HG03045 (cell line): ENCODE measurements around the gene EIF2B5.

Experiments
- ATAC-seq: cut with Tn5 transposase; IDR thresholded peaks from one replicate; pipeline ENCODE4 v1.9.1; 2021; ENCODE audit warnings: mild to moderate bottlenecking, moderate library complexity; ENCODE audit not compliant: unreplicated experiment

EIF2B5 gene

DNA sequence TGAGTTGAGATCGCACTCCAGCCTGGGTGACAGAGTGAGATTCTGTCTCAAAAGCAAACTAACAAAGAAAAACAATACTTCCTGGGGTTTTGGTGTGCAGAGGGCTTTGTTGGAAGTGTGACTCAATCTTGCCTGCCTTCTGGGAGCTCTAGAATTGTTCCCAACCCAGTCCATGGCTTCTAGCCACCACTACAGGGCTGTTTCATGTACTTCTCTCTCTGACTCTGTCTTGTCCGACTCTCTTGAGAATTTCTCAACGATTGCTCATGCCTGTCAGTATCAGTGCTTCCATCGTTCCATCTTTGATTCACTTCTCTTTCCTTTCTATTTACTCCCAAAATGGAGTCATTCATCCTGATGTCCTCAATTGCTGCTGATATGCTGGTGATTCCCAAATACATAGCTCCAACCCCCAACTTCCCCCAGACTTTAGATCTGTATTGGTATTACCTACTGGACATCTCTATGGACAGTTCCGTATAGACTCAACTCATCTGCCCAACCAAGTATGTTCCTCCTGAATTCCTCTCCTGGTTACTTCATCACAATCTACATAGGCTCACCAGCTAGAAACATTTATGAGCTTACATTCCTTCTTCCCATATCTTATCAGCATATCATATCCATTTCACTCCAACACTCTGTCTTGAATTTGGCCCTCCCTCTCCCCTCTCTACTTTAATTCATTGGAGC is 37.7 kb downstream of the EIF2B5 start:
- no peak for ATAC-seq

DNA sequence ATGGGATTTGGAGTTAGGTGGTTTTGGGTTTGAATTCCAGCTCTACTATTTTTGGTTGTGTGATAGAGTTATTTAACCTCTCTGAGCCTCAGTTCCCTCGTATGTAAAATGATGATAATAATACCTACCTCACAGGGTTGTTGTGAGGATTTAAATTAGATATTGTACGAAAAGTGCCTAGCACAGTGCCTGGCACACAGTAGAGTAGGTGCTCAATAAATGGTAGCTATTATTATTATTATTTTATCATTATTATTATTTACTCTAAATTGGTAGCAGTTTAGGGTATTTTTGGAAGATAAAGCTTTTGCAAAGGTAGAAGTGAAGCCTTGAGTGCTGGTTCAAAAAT is 38.2 kb downstream of the EIF2B5 start:
- ATAC-seq: no peak

DNA sequence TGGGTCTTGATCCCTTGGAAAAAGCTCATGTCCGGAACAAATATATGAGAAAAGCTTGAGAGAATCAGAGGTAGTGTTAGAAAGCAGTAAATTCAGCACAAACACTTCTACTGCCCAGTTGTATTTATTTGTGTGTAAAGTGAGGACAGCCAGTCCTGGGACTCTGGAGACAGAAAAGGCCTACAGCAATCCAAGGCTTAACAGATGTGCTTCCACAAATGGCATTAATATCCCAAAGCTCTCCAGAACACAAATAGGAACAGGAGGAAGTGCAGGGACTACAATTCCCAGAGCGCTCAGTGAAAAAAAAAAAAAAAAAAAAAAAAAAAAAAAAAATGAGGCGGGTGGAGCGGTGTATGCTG is 39.1 kb downstream of the EIF2B5 start:
- ATAC-seq: no peak

DNA sequence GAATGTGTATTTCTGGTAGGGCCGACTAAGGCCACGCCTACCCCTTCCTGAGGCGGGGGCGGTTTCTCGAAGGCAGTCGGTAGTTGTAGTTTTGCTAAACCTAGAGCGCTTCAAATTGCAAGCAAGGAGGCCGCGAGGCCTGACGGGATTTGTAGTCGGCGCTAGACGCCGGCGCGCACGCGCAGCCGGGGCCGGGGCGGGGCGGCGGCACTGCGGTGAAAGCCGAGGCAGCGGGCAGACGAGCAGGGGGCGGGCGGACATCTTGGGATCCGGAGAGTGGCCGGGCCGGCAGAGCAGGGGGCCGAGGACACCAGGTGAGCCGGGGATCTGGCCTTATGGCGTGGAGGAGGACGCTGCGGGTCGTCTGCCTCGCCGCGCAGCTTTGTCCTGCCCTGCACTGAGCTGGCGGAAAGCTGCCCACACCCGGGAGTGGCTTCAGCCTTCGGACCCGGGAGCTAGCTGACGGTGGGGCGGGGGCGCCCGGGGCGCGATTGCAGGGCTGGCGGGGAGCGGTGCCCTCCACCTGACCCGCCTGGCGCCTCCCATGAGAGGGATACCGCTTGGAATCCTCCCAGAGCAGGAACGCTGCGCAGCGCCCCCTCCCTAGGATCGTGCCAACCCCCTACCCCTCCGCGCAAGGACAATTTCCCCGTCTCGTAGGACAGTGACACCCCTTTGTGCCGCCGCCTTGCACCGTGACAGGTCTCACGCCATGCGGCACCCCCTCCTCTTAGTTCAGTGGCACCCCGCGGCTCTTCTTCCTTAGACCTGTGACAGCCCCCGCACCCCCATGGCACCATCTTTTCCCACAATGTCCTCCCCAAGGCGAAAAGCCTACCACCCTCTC is 39.7 kb downstream of the EIF2B5 start, which contains the start of gene AP2M1:
Gene AP2M1 (plus strand): TSS at position 210 of the 847 bp plus-strand sequence. CDS start 2,139 bp downstream, outside the sequence.
- ATAC-seq: peak; percentile 93

DNA sequence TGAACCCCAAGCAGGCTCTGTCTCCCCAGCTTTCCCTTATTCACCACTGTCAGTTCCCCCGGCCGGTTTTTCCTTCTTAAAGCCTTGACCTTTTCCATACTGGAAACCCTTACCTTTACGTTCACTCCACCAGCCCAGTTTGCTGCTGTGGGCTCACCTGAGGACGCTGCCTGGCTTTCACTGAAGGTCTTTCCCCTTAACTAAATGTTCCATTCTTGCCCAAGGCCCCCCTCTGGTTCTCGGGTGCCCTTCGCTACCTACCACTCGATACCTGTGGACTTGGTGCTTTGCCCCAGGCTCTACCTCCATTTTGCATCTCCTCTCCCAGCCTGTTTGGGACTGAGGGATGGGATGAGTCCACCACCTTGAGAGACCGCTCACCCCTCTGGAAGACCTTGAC is 40.3 kb downstream of the EIF2B5 start:
- no peak for ATAC-seq

DNA sequence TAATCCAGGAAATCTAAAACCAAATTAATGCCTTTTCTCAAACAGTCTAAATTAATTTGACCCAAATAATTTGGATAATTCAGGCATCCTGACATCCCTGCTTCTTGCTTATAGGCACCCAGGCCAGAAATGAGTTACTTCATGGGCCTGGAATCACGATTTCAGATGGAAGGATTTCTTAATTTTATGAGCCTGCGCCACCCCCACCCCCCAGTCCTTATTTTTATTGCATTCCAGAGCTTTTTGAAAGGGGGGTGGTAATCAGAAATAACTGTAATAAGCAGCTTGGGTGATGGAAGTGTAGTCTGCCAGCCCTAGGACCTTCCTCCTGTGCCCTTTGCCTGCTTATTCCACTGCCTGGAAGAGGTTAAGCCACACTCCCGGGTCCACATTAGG is 40.8 kb downstream of the EIF2B5 start:
- no peak for ATAC-seq

DNA sequence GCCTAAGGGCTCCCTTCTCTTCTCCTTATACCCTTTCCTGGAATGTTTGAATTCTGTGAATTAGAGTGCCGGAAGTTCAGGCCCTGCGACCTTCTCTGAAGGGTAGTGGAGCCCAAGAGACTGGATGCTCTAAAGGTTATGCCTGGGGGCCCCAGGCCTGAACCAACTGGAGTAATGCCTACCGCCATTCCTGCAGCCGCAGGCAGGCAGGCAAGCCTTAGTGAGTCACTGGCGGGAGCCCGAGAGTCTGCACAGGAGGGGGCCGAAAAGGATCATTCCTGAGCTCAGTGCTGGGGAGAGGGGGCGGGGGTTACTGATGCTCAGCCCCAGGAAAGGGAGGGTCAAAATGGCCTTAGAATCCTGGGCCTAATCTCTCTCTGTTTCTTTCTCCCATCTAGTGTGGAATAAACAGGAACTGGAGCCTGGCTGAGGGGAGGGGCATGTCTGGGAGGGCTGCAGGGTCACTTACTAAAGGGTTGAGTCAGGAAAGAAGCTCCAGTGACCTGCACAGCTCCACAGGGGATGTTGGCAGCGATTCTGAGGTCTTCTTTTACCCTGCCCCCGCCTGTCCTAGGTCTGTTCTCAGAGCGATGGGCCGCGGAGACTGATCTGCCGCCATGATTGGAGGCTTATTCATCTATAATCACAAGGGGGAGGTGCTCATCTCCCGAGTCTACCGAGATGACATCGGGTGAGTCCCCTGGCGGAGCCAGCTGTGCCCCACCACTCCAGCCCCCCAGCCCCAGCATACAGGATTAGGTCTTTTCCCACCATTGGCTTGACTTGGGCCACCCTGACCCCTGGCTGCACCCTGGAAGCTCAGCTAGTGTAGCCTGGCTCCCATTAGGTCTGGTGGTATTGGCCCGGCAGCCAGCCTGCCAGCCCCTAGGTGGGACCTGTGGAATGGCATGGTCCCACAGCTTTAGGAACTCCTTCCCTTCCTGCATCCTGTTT is 41.5 kb downstream of the EIF2B5 start:
- no peak for ATAC-seq

DNA sequence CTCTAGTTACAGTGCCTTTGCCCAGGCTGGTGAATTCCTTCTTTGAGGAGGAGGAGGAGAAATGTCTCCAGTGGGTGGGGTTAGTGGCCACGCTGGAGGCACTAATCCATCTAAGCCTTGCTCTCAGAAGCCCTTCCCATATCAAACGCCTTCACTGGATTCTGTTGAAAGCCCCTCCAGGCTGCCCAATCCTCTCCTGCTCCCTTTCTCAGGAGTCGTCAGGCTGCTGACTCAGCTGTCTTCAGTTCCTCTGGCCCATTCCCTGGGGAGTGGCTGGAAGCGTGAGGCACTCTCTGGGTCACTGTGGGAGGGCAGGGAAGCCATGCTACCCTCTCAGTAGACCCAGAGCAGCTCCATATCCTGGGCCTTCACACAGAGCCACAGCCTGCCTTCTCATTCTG is 42.2 kb downstream of the EIF2B5 start:
- ATAC-seq: no peak

DNA sequence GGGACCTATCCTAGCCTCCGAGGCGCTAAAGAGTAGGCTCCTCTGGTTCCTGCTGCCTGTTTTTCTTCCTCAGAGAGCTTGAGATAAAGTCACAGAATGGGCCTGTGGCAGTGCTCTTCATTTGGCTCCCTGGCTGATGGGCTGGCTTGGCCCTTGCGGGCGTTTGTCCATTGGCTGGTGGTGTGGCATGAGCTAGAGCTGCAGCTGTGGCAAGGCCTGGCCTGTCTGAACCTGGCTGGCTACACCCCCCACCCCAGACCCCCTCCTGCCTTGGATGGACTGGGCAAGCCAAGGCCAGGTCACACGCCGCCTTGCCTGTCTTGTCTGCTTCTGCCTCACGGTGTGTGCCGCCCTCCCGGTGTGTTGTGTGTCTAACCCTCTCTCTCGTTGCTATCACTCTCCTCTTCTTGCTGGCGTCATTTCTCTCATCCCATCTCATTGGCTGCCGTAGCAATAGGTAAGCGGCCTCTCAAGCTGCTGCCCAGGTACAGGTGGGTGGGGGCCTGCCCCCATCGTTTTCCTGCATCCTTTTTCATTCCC is 42.7 kb downstream of the EIF2B5 start:
- ATAC-seq: no peak

DNA sequence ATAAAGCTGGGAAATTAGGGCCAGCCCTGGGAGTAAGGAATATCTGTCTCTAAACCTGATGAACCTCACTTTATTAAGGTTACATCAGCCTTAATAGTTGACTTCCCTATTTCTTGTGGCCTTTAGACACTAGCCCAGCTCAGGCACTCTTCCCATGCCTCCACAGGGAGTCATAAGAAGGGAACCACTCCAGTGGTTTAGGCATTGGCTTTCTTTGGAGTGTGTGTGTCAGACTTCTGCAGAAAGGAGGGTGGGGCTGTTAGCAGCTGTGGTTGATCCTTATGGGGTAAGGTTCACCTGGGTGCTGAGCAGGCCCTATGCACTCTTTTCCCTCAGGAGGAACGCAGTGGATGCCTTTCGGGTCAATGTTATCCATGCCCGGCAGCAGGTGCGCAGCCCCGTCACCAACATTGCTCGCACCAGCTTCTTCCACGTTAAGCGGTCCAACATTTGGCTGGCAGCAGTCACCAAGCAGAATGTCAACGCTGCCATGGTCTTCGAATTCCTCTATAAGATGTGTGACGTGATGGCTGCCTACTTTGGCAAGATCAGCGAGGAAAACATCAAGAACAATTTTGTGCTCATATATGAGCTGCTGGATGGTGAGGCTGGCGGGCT is 43.5 kb downstream of the EIF2B5 start:
- no peak for ATAC-seq

DNA sequence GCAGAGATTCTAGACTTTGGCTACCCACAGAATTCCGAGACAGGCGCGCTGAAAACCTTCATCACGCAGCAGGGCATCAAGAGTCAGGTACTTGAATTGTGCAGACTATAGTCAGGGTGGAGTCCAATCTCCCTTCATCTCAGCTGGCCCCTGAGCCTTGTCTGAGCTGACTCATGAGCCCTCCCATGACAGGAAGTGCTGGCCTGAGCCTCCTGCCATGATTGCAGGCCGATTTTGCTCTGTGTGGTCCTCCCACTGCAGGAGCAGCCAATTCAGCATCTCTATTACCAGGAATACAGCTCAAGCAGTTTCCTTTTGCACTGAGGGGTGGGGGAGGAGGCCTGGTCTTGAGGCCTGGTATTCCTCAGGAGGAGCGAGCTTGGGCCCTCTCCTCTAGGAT is 45.0 kb downstream of the EIF2B5 start:
- no peak for ATAC-seq

DNA sequence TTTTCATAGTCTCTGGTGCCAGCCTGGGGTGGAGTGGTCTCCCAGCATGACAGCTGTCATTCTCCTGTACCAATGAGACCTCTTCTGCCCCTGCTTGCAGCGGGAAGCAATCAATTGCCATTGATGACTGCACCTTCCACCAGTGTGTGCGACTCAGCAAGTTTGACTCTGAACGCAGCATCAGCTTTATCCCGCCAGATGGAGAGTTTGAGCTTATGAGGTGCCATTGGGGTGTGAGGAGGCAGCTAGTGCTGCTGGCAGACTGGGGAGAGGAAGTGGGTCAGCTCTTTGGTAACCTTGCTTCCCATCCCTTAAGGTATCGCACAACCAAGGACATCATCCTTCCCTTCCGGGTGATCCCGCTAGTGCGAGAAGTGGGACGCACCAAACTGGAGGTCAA is 46.4 kb downstream of the EIF2B5 start:
- no peak for ATAC-seq

DNA sequence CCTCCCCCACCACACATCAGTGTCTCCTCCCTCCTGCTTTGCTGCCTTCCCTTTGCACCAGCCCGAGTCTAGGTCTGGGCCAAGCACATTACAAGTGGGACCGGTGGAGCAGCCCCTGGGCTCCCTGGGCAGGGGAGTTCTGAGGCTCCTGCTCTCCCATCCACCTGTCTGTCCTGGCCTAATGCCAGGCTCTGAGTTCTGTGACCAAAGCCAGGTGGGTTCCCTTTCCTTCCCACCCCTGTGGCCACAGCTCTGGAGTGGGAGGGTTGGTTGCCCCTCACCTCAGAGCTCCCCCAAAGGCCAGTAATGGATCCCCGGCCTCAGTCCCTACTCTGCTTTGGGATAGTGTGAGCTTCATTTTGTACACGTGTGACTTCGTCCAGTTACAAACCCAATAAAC is 48.5 kb downstream of the EIF2B5 start:
- ATAC-seq: no peak

DNA sequence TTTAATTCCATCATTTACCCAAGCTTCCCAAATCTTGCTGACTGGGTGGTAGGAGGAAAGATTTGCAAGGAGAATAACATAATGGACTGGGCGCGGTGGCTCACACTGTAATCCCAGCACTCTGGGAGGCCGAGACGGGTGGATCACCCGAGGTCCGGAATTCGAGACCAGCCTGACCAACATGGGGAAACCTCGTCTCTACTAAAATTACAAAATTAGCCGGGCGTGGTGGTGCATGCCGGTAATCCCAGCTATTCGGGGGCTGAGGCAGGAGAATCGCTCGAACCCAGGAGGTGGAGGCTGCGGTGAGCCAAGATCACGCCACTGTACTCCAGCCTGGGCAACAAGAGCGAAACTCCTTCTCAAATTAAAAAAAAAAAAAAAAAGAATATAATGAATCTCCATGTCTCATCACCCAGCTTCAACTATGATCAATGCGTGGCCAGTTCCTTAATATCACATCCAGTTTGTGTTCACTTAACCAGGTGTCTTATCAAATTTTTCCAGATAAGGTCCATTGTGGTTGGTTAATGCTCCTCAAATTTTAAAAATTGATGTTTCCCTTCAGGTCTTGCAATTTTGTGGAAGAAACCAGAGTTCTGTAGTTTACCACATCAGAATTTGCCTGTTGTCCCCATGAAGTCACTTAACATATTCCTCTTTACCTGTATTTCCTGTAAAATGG is 49.5 kb downstream of the EIF2B5 start:
- ATAC-seq: no peak

DNA sequence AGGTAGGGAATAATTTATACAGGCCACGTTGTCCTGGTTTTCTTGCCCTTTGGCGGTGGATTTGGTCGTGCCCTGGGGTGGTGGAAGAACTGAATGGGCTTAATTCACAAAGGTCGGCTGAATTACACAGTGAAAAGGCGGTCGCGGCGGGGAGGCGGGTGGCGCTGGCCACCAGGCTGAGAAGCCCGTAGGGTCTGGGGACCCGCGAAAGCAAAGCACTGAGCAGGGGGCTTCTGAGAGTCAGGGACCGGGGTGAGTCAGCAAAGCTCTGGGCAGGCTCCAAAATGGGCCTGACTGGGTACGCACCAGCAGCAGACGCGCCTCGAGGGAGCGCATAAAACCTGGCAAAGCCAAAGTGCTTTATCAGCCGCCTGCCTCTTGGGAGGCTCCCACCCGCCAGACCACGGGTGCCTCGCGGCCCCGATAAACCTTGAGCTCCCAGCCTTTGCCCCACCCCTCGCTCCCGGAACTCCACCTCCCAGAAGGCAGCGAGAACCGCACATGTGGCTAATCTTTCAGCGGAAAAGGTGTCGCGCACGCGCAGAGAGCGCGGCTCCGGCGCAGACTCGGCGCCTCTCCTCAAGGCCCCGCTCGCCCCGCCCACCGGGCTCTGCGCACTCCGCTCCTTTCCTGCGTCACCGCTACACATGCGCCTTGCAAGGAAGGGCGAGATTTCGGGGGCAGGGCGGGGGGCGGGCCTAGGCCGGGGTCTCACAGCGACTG is 50.5 kb downstream of the EIF2B5 start:
- ATAC-seq: peak; percentile 91

DNA sequence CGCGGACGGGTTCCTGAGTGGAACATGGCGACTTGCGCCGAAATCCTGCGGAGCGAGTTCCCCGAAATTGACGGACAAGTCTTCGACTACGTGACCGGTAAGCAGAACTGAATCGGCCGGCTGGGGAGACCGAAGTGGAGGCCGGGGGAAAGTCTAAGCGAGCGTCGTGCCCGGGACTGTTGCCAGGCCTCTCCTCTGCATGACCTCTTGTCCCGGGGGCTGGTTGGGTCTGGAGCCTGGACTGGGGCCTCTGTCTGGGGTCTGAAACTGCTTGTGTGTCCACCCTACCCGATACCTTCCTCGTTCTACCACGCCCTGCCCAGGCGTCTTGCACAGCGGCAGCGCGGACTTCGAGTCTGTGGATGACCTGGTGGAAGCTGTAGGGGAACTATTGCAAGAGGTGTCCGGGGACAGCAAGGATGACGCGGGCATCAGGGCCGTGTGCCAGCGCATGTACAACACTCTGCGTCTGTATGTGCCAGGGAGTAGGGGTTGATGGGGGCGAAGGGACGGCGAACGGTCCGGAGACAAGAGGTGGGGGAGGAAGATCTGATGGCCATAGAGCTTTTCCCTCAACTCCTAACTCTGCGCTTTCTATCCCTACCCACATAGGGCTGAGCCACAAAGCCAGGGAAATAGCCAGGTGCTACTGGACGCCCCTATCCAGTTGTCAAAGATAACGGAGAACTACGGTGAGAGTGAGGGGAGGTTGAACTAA is 51.2 kb downstream of the EIF2B5 start, which contains the start of gene ABCF3:
Gene ABCF3 (plus strand): TSS at position 16 of the 718 bp plus-strand sequence. CDS start 9 bp downstream, at position 25.
- peak; percentile 29 for ATAC-seq

DNA sequence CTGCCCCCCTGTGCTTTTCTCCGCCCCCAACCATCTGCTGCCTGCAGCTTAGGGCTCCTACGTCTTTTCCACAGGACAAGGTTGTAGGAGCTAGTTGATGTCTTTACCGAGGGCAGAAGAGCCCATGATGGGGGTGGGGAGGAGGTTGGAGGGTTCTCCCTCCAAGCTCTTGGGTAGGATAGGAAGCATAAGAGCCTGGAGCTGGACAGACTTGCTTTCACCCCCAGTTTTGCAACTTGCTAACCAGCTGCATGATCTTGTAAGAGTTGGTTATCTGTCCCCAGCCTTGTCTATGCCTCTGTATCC is 51.7 kb downstream of the EIF2B5 start:
- ATAC-seq: no peak

DNA sequence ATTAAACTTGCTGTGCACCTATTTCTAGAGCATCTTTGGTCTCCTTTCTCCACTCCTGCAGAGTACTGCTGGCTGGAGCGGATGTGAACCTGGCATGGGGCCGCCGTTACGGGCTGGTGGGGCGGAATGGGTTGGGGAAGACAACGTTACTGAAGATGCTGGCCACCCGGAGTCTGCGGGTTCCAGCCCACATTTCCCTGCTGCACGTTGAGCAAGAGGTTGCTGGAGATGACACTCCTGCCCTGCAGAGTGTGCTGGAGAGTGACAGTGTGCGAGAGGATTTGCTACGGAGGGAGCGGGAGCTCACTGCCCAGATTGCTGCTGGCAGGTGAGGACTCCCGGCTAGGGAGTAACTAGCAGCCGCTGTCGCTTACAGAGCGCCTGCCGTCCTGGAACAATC is 52.9 kb downstream of the EIF2B5 start:
- no peak for ATAC-seq

DNA sequence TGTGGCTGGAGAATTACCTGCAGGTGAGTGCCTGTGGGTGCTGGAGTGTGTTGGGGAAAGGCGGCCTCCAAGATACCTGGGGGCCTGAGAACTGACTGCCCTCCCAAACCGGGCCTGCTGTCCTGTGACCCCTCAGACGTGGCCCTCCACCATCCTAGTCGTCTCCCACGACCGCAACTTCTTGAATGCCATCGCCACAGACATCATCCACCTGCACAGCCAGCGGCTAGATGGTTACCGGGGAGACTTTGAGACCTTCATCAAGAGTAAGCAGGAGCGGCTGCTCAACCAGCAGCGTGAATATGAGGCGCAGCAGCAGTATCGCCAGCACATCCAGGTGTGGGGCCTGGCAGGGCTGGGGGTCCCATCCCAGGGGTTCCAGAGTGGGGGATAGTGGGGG is 54.3 kb downstream of the EIF2B5 start:
- no peak for ATAC-seq
